HG03575 (cell line): ENCODE measurements around the gene DPEP3.

Experiments
- ATAC-seq: cut with Tn5 transposase; IDR thresholded peaks from one replicate; pipeline ENCODE4 v1.9.1; 2021; ENCODE audit not compliant: unreplicated experiment, insufficient number of reproducible peaks, low FRiP score; ENCODE audit errors: extremely low read depth

DPEP3 gene

GRCh38 chr16:67968400-67969253 is 11.7 kb downstream of the DPEP3 start, which contains the start of gene SLC12A4:
Gene SLC12A4, minus strand, starts transcription at chr16:67968637. Its CDS starts 84 bp downstream, at chr16:67968553.
- ATAC-seq: no peak

- no peak for ATAC-seq
These were observed 12.3 kb downstream of the DPEP3 start for GRCh38 chr16:67967958-67968399.

- no peak for ATAC-seq
These were observed 12.9 kb downstream of the DPEP3 start for GRCh38 chr16:67967183-67967957.

- no peak for ATAC-seq
These were observed 13.6 kb downstream of the DPEP3 start for GRCh38 chr16:67966549-67967182.

GRCh38 chr16:67965668-67966548 is 14.4 kb downstream of the DPEP3 start:
- no peak for ATAC-seq

GRCh38 chr16:67964477-67965131 is 15.7 kb downstream of the DPEP3 start:
- no peak for ATAC-seq

- ATAC-seq: no peak
These were observed 16.5 kb downstream of the DPEP3 start for GRCh38 chr16:67963662-67964321.

- no peak for ATAC-seq
These were observed 17.0 kb downstream of the DPEP3 start for GRCh38 chr16:67963292-67963661.

- no peak for ATAC-seq
These were observed 18.2 kb downstream of the DPEP3 start for GRCh38 chr16:67962135-67962534.

GRCh38 chr16:67961551-67961957 is 18.7 kb downstream of the DPEP3 start:
- no peak for ATAC-seq

GRCh38 chr16:67959536-67960329 is 20.6 kb downstream of the DPEP3 start:
- no peak for ATAC-seq

- ATAC-seq: no peak
These were observed 22.7 kb downstream of the DPEP3 start for GRCh38 chr16:67957622-67958021.

- ATAC-seq: no peak
These were observed 25.7 kb downstream of the DPEP3 start for GRCh38 chr16:67954421-67955196.

GRCh38 chr16:67953641-67954375 is 26.5 kb downstream of the DPEP3 start:
- no peak for ATAC-seq

- no peak for ATAC-seq
These were observed 28.8 kb downstream of the DPEP3 start for GRCh38 chr16:67951485-67951884.
